ENCODE measurements around the gene PRXL2C. TPM values are rescaled to one million over a fixed set of nuclear protein-coding genes. Genes with fewer than 3 reads are reported as not detected.
"Not testable (repeated sequence)": the region's sequence is repeated elsewhere in the genome, so short reads cannot be mapped to it uniquely, and the experiment has no call there.

The PRXL2C gene
- total RNA-seq, 1 donor from 2014 or later = 6.7 TPM

GRCh38 chr9:96619124-96619465 is 36.0 kb downstream of the PRXL2C start:
- Mint-ChIP-seq H3K36me3 (ENCODE audit: low read depth) (no peaks in the 10 kb centered on the region), H3K27ac (ENCODE audit: unreplicated experiment) (no peak overlapping the region), H3K27me3 (ENCODE audit: low read depth) (peaks cover 3% of the 10 kb centered on the region), H3K4me3 (no peak overlapping the region), H3K4me1 (peaks cover 44% of the 10 kb centered on the region), H3K9me3 (no peaks in the 10 kb centered on the region)
- no peak for DNase-seq (ENCODE audit: low read depth, low spot score)
- TF ChIP-seq, protein P1, sequence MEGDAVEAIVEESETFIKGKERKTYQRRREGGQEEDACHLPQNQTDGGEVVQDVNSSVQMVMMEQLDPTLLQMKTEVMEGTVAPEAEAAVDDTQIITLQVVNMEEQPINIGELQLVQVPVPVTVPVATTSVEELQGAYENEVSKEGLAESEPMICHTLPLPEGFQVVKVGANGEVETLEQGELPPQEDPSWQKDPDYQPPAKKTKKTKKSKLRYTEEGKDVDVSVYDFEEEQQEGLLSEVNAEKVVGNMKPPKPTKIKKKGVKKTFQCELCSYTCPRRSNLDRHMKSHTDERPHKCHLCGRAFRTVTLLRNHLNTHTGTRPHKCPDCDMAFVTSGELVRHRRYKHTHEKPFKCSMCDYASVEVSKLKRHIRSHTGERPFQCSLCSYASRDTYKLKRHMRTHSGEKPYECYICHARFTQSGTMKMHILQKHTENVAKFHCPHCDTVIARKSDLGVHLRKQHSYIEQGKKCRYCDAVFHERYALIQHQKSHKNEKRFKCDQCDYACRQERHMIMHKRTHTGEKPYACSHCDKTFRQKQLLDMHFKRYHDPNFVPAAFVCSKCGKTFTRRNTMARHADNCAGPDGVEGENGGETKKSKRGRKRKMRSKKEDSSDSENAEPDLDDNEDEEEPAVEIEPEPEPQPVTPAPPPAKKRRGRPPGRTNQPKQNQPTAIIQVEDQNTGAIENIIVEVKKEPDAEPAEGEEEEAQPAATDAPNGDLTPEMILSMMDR (conservative IDR thresholded peaks at IDR 0.05) = no peak

DNA sequence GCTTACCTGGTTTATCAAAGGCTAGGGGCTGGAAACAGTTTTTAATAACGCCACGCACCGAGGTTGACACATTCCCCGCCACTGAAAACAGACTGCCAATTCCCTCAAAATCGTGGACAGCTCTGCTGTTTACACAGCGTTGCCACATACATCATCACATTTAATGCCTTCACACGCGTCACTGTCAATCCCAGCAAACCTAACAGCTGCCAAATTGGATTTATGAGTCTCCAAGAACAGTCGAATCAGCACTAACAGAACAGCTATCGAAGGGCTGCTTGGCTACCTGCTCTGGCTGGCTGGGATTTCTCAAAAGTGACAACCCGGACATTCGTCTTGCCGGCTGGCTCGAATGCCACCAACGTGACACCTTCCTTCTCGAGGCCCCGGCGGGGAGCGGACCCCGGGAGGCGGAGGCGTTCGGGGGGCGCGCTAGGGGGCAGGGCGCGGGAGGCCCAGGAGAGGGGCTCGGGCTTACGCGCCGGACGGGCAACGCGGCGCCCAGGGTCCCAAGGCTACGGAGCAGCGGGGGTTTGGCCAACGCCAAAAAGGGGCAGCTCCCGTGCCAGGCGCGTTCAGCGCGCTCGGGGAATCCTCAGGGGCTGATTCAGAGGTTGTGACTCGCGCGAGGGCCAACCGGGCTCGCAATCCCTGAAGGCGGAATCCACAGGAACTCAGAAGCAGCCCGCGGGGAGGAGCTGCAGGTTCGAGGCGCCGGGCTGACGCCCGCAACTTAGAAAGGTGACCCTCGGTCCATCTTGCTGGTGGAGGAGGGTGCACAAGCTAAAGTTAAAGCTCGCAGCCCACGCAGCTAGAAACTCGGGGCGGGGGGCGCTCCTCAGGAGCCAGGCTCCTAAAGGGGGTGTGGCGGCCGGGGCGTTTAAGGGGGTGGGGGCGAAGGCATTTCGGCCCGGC is 36.7 kb downstream of the PRXL2C start:
- H3K36me3 Mint-ChIP-seq (ENCODE audit: low read depth) = no peaks in the 10 kb centered on the region
- H3K4me1 Mint-ChIP-seq = peaks cover 45% of the 10 kb centered on the region
- H3K27ac Mint-ChIP-seq (ENCODE audit: unreplicated experiment) = no peak overlapping the region
- H3K9me3 Mint-ChIP-seq = no peaks in the 10 kb centered on the region
- TF ChIP-seq, protein P1 (conservative IDR thresholded peaks at IDR 0.05) = no peak
- no peak for DNase-seq (ENCODE audit: low read depth, low spot score)
- peaks cover 3% of the 10 kb centered on the region for H3K27me3 Mint-ChIP-seq (ENCODE audit: low read depth)
- H3K4me3 Mint-ChIP-seq = peak overlapping the region; percentile 86

DNA sequence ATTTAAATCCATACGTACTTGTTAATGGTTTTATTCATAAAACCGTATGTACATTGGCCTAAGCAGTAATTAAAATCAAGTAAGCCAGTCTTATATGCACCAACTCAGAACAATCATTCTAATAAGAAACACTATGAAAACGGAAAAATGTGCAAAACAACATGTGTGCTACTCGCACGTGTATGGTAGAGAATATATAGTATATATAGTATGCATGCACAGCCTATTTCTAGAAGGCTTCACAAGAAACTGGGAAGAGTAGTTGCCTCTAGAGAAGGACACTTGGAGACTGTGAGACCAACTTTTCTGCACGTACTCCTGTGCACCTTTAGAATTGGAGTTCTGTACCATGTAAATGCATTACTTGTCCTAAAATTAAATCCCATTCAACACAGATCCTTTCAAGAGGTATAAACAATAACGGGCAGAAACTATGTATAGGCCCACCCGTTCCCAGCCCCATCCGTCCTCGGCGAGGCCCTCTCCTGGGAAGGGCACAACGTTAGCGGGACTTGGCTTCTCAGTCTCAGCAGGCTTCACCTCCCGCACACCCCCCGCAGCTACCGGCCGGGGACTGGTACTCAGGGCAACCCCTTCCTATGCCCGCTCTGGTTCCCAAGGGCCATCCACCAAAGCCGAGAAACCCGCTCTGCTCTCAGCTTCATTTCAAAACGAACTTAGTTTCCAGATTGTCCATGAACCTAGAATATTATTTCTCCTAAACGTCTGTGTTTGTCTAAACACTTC is 37.5 kb downstream of the PRXL2C start:
- Mint-ChIP-seq H3K9me3 (no peaks in the 10 kb centered on the region), H3K4me1 (peaks cover 54% of the 10 kb centered on the region), H3K27ac (ENCODE audit: unreplicated experiment) (no peak overlapping the region), H3K27me3 (ENCODE audit: low read depth) (peaks cover 3% of the 10 kb centered on the region), H3K36me3 (ENCODE audit: low read depth) (no peaks in the 10 kb centered on the region), H3K4me3 (peak overlapping the region; percentile 86)
- no peak for DNase-seq (ENCODE audit: low read depth, low spot score)
- TF ChIP-seq, protein P1 (conservative IDR thresholded peaks at IDR 0.05) = no peak

DNA sequence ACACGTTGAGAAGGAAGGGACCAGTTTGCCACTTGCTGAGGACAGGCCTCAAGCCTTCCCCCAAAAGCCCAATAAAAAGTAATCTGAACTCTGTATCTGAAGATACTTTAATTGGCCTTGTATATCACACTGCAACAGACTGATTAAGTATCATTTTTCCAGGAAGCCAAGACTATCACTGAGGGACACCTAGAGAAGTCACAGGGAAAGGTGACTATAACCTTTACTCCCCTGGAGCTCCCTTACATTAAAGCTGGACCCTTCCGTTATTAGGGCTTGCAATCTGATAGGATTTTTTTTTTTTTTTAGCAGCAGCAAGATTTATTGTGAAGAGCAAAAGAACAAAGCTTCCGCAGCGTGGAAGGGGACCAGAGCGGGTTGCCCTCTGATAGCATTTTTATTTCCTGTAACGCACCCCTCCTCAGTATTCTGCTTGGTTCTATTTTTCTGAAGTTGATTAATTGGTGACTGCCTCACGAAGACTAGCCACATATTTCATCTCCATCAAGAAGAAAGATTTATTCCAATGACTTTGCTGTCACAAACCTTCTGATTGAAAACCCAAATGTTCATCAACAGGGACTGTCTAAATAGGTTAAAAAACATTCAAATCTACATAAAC is 38.2 kb downstream of the PRXL2C start:
- Mint-ChIP-seq H3K36me3 (ENCODE audit: low read depth) (no peaks in the 10 kb centered on the region), H3K4me1 (peaks cover 60% of the 10 kb centered on the region), H3K27me3 (ENCODE audit: low read depth) (peaks cover 3% of the 10 kb centered on the region), H3K4me3 (peak overlapping the region; percentile 86), H3K27ac (ENCODE audit: unreplicated experiment) (no peak overlapping the region), H3K9me3 (no peaks in the 10 kb centered on the region)
- DNase-seq (ENCODE audit: low read depth, low spot score) = no peak
- TF ChIP-seq, protein P1 (conservative IDR thresholded peaks at IDR 0.05) = no peak

- Mint-ChIP-seq H3K27me3 (ENCODE audit: low read depth) (peaks cover 3% of the 10 kb centered on the region), H3K4me1 (peaks cover 60% of the 10 kb centered on the region), H3K27ac (ENCODE audit: unreplicated experiment) (no peak overlapping the region), H3K9me3 (no peaks in the 10 kb centered on the region), H3K36me3 (ENCODE audit: low read depth) (no peaks in the 10 kb centered on the region), H3K4me3 (peak overlapping the region; percentile 62)
- DNase-seq (ENCODE audit: low read depth, low spot score) = no peak
- TF ChIP-seq, protein P1 (conservative IDR thresholded peaks at IDR 0.05) = no peak
Observed at GRCh38 chr9:96615411-96615810, 39.7 kb downstream of the PRXL2C start.

DNA sequence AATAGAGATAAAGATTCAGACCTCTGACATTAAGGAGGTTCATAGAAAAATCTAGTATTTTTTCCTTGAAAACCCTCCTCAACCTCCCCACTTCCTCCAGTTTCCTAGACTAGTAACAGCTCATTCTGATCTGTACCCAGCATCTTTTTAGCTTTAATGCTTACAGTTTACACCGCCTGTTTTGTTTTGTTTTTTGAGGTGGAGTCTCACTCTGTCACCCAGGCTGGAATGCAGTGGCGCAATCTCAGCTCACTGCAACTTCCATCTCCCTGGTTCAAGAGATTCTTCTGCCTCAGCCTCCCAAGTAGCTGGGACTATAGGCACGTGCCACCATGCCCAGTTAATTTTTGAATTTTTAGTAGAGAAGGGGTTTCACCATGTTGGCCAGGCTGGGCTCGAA is 40.5 kb downstream of the PRXL2C start:
- not testable (repeated sequence) for H3K9me3 Mint-ChIP-seq; H3K4me3 Mint-ChIP-seq; DNase-seq (ENCODE audit: low read depth, low spot score); H3K36me3 Mint-ChIP-seq (ENCODE audit: low read depth); H3K27me3 Mint-ChIP-seq (ENCODE audit: low read depth); H3K27ac Mint-ChIP-seq (ENCODE audit: unreplicated experiment)
- H3K4me1 Mint-ChIP-seq = peaks cover 52% of the 10 kb centered on the region
